OCI-LY3 (cell line): ENCODE measurements around the gene SYPL1.

Experiments used
- EZH2phosphoT487 ChIP-seq: fragments of 200-600 bp; shearing (Covaris generic); IDR thresholded peaks from 2 replicates; pipeline ENCODE4 v1.6.1; 2018; ENCODE audit warnings: antibody characterized with exemption, mixed run types, low read depth
- TF ChIP-seq, protein P1 (sequence below): fragments of 200-600, 300-600 bp; sonication (generic); IDR thresholded peaks from 2 replicates; pipeline ENCODE4 v1.5.1; 2014; ENCODE audit warnings: antibody characterized with exemption, low read length, low read depth

DNA sequence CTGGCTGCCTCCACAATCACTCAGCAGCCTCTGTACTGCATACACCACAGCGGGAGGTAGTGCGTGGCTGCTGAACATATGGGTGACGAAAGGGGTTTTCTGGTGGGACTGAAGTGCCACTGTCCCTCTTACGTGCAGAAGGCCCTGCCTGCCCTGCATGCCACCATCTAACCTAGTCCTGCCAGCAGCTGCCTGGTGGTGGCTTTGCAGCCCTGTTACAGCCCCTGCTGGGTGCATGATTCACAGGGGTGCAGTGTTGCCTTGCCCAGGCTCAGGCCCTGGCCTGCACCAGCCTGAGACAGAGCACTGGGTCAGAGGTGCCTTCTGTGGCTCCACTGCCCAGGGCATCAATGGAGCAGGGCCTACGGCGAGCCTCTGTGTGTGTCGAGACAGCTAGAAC lies 50.1 kb downstream of the SYPL1 start:
- TF ChIP-seq, protein P1, sequence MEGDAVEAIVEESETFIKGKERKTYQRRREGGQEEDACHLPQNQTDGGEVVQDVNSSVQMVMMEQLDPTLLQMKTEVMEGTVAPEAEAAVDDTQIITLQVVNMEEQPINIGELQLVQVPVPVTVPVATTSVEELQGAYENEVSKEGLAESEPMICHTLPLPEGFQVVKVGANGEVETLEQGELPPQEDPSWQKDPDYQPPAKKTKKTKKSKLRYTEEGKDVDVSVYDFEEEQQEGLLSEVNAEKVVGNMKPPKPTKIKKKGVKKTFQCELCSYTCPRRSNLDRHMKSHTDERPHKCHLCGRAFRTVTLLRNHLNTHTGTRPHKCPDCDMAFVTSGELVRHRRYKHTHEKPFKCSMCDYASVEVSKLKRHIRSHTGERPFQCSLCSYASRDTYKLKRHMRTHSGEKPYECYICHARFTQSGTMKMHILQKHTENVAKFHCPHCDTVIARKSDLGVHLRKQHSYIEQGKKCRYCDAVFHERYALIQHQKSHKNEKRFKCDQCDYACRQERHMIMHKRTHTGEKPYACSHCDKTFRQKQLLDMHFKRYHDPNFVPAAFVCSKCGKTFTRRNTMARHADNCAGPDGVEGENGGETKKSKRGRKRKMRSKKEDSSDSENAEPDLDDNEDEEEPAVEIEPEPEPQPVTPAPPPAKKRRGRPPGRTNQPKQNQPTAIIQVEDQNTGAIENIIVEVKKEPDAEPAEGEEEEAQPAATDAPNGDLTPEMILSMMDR: no peak
- no peak for TF ChIP-seq EZH2phosphoT487
